Endothelial cell of umbilical vein (primary cell): ENCODE results near the gene KCTD14.

Experiments
- CTCF ChIP-seq, 2 donors: IDR thresholded peaks; 1 replicate in 1 of 2; 2 replicates in 1 of 2; pipeline ENCODE4 v1.5.1; 2011; ENCODE audit warnings: low read length in 2 of 2, mild to moderate bottlenecking in 2 of 2, moderate library complexity in 2 of 2, control low read depth in 1 of 2, inconsistent platforms in 1 of 2, low read depth in 1 of 2; ENCODE audit not compliant: insufficient read depth in 1 of 2; ENCODE audit errors: extremely low read depth in 1 of 2
- POLR2AphosphoS5 ChIP-seq: IDR thresholded peaks from 2 replicates; pipeline ENCODE4 v1.6.1; 2012; ENCODE audit warnings: low read depth, mild to moderate bottlenecking, control low read depth, low read length, moderate library complexity; ENCODE audit not compliant: insufficient read depth

DNA sequence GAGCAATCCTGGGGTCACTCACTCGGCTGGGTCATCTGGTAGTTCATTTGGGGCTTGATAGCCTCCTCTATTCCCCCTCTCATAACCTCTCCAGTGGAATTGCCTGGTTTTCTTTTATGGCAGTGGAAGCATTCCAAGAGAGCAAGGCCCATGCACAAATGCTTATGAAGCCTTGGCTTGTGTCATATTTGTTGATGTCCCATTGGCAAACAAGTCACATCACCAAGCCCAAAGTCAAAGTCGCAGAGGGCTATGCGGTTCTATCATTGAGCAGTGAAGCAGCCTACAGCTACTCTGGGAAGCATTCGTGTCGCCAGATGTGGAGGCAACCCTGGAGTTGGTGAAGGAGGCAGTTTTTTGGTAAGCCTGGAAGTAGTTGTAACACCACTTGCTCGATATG is 12.3 kb downstream of the KCTD14 start:
- TF ChIP-seq CTCF (IDR thresholded peaks at IDR 0.05; ENCODE audit: extremely low read depth in 1 of 2, insufficient read depth in 1 of 2, low read depth in 1 of 2, low read length in 2 of 2), result no peak
- no peak for TF ChIP-seq POLR2AphosphoS5
